ENCODE data around the gene RNASE2. TPM values are rescaled to one million over a fixed set of nuclear protein-coding genes. Genes with fewer than 3 reads are reported as not detected.

Gene RNASE2
- polyA plus RNA-seq, 3 donors = 100 to 483 (median 307) TPM

DNA sequence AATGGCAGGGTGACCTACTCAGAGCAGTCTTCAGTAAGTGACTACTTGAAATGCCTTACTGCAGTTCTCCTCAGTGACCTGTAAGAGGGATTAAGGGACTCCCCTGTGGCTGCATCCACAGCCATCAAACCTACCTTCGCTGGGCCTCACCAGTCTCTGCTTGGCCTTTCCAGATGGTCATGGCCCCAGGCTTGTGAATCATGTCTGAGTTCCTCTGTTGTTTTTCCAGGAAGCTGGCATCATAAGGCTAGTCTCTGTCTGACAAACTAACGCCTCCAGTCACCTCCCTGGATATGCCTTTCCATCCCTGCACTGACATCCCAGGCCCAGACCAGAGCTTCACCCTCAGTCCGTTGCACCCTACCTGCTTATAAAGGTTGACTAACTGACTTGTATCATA, 14.0 kb downstream of the RNASE2 start:
- Histone ChIP-seq H3K79me2 (ENCODE audit: insufficient read depth, low read length) (no peaks in the 10 kb centered on the region), H3K27ac (ENCODE audit: low read depth in 1 of 2, low read length in 2 of 2) (no peak overlapping the region), H3K4me3 (replicated peaks in 1 of 3; ENCODE audit: low read depth in 2 of 3, low read length in 3 of 3) (no peak overlapping the region), H3K27me3 (ENCODE audit: control insufficient read depth in 2 of 2, insufficient read depth in 2 of 2, low read length in 2 of 2) (no peaks in the 10 kb centered on the region), H3K4me2 (replicated peaks; ENCODE audit: extremely low read depth, low read length, poor library complexity, severe bottlenecking) (no peak overlapping the region), H3K36me3 (replicated peaks in 1 of 2; ENCODE audit: control insufficient read depth in 1 of 2, insufficient read depth in 2 of 2, low read length in 2 of 2) (no peaks in the 10 kb centered on the region), H2AFZ (ENCODE audit: insufficient read depth, low read depth, low read length, poor library complexity, severe bottlenecking) (no peak overlapping the region), H3K9ac (ENCODE audit: insufficient read depth, low read length, poor library complexity, severe bottlenecking) (no peak overlapping the region), H3K9me3 (replicated peaks in 1 of 2; ENCODE audit: control insufficient read depth in 1 of 2, insufficient read depth in 1 of 2, low read length in 2 of 2) (no peaks in the 10 kb centered on the region), H4K20me1 (ENCODE audit: insufficient read depth, low read length) (no peaks in the 10 kb centered on the region), H3K4me1 (ENCODE audit: control insufficient read depth in 1 of 2, insufficient read depth in 2 of 2, low read length in 2 of 2) (peaks cover 10 to 16% of the 10 kb centered on the region in 2 donors)
- Mint-ChIP-seq H3K27ac (no peak overlapping the region), H3K4me3 (no peak overlapping the region), H3K36me3 (no peaks in the 10 kb centered on the region), H3K27me3 (ENCODE audit: low read depth in 3 of 3) (peaks cover 4 to 11% (median 6%) of the 10 kb centered on the region in 3 donors), H3K4me1 (peaks cover 24% of the 10 kb centered on the region), H3K9me3 (peaks cover 0 to 1% (median 0%) of the 10 kb centered on the region in 7 donors)
- 92% methylated on average over 2 of the region's 3 CpGs for WGBS (ENCODE audit: insufficient coverage)
- no peak for TF ChIP-seq CTCF (IDR thresholded peaks at IDR 0.05)
- intact Hi-C loops (cut with micrococcal nuclease) = no loop called here
- DNase-seq = no peak

GRCh38 chr14:20970647-20970982, 15.3 kb downstream of the RNASE2 start:
- H3K36me3 Mint-ChIP-seq = no peaks in the 10 kb centered on the region
- peak overlapping the region; percentile 99 for H2AFZ ChIP-seq (ENCODE audit: insufficient read depth, low read depth, low read length, poor library complexity, severe bottlenecking)
- 3% methylated on average over 6 of the region's 10 CpGs for WGBS (ENCODE audit: insufficient coverage)
- no peaks in the 10 kb centered on the region for H4K20me1 ChIP-seq (ENCODE audit: insufficient read depth, low read length)
- H3K4me1 Mint-ChIP-seq = peaks cover 24% of the 10 kb centered on the region
- peak overlapping the region; percentile 69 for H3K9ac ChIP-seq (ENCODE audit: insufficient read depth, low read length, poor library complexity, severe bottlenecking)
- H3K27me3 Mint-ChIP-seq (ENCODE audit: low read depth in 3 of 3) = peaks cover 4 to 11% (median 8%) of the 10 kb centered on the region in 3 donors
- intact Hi-C loops (cut with micrococcal nuclease) = loop anchor here (5.0 to 10.0 kb wide), 3 partner anchors 113 to 276 kb away; no protein-coding TSS in a partner anchor
- H3K4me3 ChIP-seq (replicated peaks in 1 of 3; ENCODE audit: low read depth in 2 of 3, low read length in 3 of 3) = peak overlapping the region; percentile 70 to 92 (median 87)
- no peak for TF ChIP-seq CTCF (IDR thresholded peaks at IDR 0.05)
- H3K79me2 ChIP-seq (ENCODE audit: insufficient read depth, low read length) = no peaks in the 10 kb centered on the region
- no peaks in the 10 kb centered on the region for H3K27me3 ChIP-seq (ENCODE audit: control insufficient read depth in 2 of 2, insufficient read depth in 2 of 2, low read length in 2 of 2)
- peak overlapping the region; percentile 91 to 96 for H3K4me3 Mint-ChIP-seq
- H3K9me3 ChIP-seq (replicated peaks in 1 of 2; ENCODE audit: control insufficient read depth in 1 of 2, insufficient read depth in 1 of 2, low read length in 2 of 2) = no peaks in the 10 kb centered on the region
- H3K27ac Mint-ChIP-seq = peak overlapping the region in 5 of 7 donors; percentile 70 to 89 (median 80)
- no peaks in the 10 kb centered on the region for H3K36me3 ChIP-seq (replicated peaks in 1 of 2; ENCODE audit: control insufficient read depth in 1 of 2, insufficient read depth in 2 of 2, low read length in 2 of 2)
- peak overlapping the region in 1 of 2 donors; percentile 68 for H3K27ac ChIP-seq (ENCODE audit: low read depth in 1 of 2, low read length in 2 of 2)
- no peak for DNase-seq
- peak overlapping the region; percentile 93 for H3K4me2 ChIP-seq (replicated peaks; ENCODE audit: extremely low read depth, low read length, poor library complexity, severe bottlenecking)
- H3K4me1 ChIP-seq (ENCODE audit: control insufficient read depth in 1 of 2, insufficient read depth in 2 of 2, low read length in 2 of 2) = peaks cover 10 to 16% of the 10 kb centered on the region in 2 donors
- H3K9me3 Mint-ChIP-seq = peaks cover 0 to 1% (median 0%) of the 10 kb centered on the region in 7 donors

All from CD14-positive monocyte (primary cell).